ENCODE data around the gene ZNF219. TPM values are rescaled to one million over a fixed set of nuclear protein-coding genes. Genes with fewer than 3 reads are reported as not detected.

Gene ZNF219
- total RNA-seq, 1 experiment from 2014 or later = 18.5 TPM

- H3K4me3 Mint-ChIP-seq (ENCODE audit: low read depth, unreplicated experiment) = no peak overlapping the region
- H3K4me1 Mint-ChIP-seq (ENCODE audit: low read depth, unreplicated experiment) = peaks cover 26% of the 10 kb centered on the region
These were observed 10.3 kb upstream of the ZNF219 start for GRCh38 chr14:21108791-21109190.

GRCh38 chr14:21107283-21107800 lies 8.9 kb upstream of the ZNF219 start:
- no TSS peak for BruUV-seq (replicated peaks)
- no peak overlapping the region for H3K4me3 Mint-ChIP-seq (ENCODE audit: low read depth, unreplicated experiment)
- H3K9me3 Mint-ChIP-seq (ENCODE audit: low read depth, unreplicated experiment) = no peaks in the 10 kb centered on the region
- H3K36me3 Mint-ChIP-seq (ENCODE audit: insufficient read depth, unreplicated experiment) = peaks cover 14% of the 10 kb centered on the region
- TF ChIP-seq CTCF (IDR thresholded peaks at IDR 0.05; ENCODE audit: unreplicated experiment) = no peak
- CTCF ChIA-PET = interaction anchor here (0.8 to 1.2 kb wide), 2 partner anchors 39 to 93 kb away, joined by 3 to 4 read pairs; no protein-coding TSS in a partner anchor
- H3K27ac Mint-ChIP-seq (ENCODE audit: unreplicated experiment) = no peak overlapping the region
- no peaks in the 10 kb centered on the region for H3K27me3 Mint-ChIP-seq (ENCODE audit: unreplicated experiment)
- intact Hi-C loops (cut with micrococcal nuclease; ENCODE audit: unreplicated experiment) = loop anchor here (1.0 kb wide), 1 partner anchor 39 kb away; no protein-coding TSS in a partner anchor
- DNase-seq = no peak
- H3K4me1 Mint-ChIP-seq (ENCODE audit: low read depth, unreplicated experiment) = peaks cover 41% of the 10 kb centered on the region

More at GRCh38 chr14:21108791-21109190, 10.3 kb upstream of the ZNF219 start:
- CTCF ChIA-PET = no interaction called here
- no peak for TF ChIP-seq CTCF (IDR thresholded peaks at IDR 0.05; ENCODE audit: unreplicated experiment)
- no peak for DNase-seq
- Mint-ChIP-seq H3K27ac (ENCODE audit: unreplicated experiment) (no peak overlapping the region), H3K27me3 (ENCODE audit: unreplicated experiment) (no peaks in the 10 kb centered on the region), H3K9me3 (ENCODE audit: low read depth, unreplicated experiment) (no peaks in the 10 kb centered on the region), H3K36me3 (ENCODE audit: insufficient read depth, unreplicated experiment) (peaks cover 7% of the 10 kb centered on the region)
- intact Hi-C loops (cut with micrococcal nuclease; ENCODE audit: unreplicated experiment) = no loop called here
- no TSS peak for BruUV-seq (replicated peaks)

GRCh38 chr14:21106498-21107282 lies 8.2 kb upstream of the ZNF219 start:
- peak; percentile 75 for TF ChIP-seq CTCF (IDR thresholded peaks at IDR 0.05; ENCODE audit: unreplicated experiment)
- Mint-ChIP-seq H3K4me1 (ENCODE audit: low read depth, unreplicated experiment) (peaks cover 46% of the 10 kb centered on the region), H3K36me3 (ENCODE audit: insufficient read depth, unreplicated experiment) (peaks cover 14% of the 10 kb centered on the region), H3K27ac (ENCODE audit: unreplicated experiment) (no peak overlapping the region), H3K4me3 (ENCODE audit: low read depth, unreplicated experiment) (no peak overlapping the region), H3K9me3 (ENCODE audit: low read depth, unreplicated experiment) (no peaks in the 10 kb centered on the region), H3K27me3 (ENCODE audit: unreplicated experiment) (no peaks in the 10 kb centered on the region)
- BruUV-seq (replicated peaks) = no TSS peak
- intact Hi-C loops (cut with micrococcal nuclease; ENCODE audit: unreplicated experiment) = loop anchor here (1.0 kb wide), 1 partner anchor 38 kb away; no protein-coding TSS in a partner anchor
- CTCF ChIA-PET = interaction anchor here (0.8 to 1.2 kb wide), 2 partner anchors 38 to 92 kb away, joined by 3 to 4 read pairs; no protein-coding TSS in a partner anchor
- DNase-seq = peak; percentile 84

GRCh38 chr14:21106176-21106497 lies 7.7 kb upstream of the ZNF219 start:
- H3K4me3 Mint-ChIP-seq (ENCODE audit: low read depth, unreplicated experiment) = no peak overlapping the region
- no peak for DNase-seq
- intact Hi-C loops (cut with micrococcal nuclease; ENCODE audit: unreplicated experiment) = no loop called here
- no peak overlapping the region for H3K27ac Mint-ChIP-seq (ENCODE audit: unreplicated experiment)
- H3K9me3 Mint-ChIP-seq (ENCODE audit: low read depth, unreplicated experiment) = no peaks in the 10 kb centered on the region
- peaks cover 14% of the 10 kb centered on the region for H3K36me3 Mint-ChIP-seq (ENCODE audit: insufficient read depth, unreplicated experiment)
- H3K27me3 Mint-ChIP-seq (ENCODE audit: unreplicated experiment) = no peaks in the 10 kb centered on the region
- no TSS peak for BruUV-seq (replicated peaks)
- peaks cover 49% of the 10 kb centered on the region for H3K4me1 Mint-ChIP-seq (ENCODE audit: low read depth, unreplicated experiment)
- no peak for TF ChIP-seq CTCF (IDR thresholded peaks at IDR 0.05; ENCODE audit: unreplicated experiment)
- CTCF ChIA-PET = interaction anchor here (0.6 kb wide), 1 partner anchor 20 kb away, joined by 3 read pairs; no protein-coding TSS in a partner anchor
